Measurements from ENCODE around the gene SRSF9. TPM values are rescaled to one million over a fixed set of nuclear protein-coding genes. Genes with fewer than 3 reads are reported as not detected.

Gene SRSF9
- total RNA-seq, 2 donors from 2014 or later, result 291 to 324 TPM

GRCh38 chr12:120468821-120469449 lies 613 bp downstream of the SRSF9 start:
- H3K36me3 Mint-ChIP-seq (ENCODE audit: low read depth), result peaks cover 32% of the 10 kb centered on the region
- Histone ChIP-seq H3K4me3 (ENCODE audit: low read length) (peak overlapping the region; percentile 95), H3K9ac (ENCODE audit: extremely low read depth, low read length, poor library complexity, severe bottlenecking) (peak overlapping the region; percentile 83), H3K36me3 (ENCODE audit: control insufficient read depth, insufficient read depth, low read length) (peaks cover 37% of the 10 kb centered on the region), H3K27ac (ENCODE audit: low read depth, low read length) (peak overlapping the region; percentile 91), H3K4me1 (ENCODE audit: control insufficient read depth, insufficient read depth, low read length) (peaks cover 3% of the 10 kb centered on the region), H3K27me3 (ENCODE audit: control insufficient read depth, insufficient read depth, low read length, poor library complexity, severe bottlenecking) (no peaks in the 10 kb centered on the region), H3K9me3 (ENCODE audit: control insufficient read depth, low read length) (no peaks in the 10 kb centered on the region)
- no peak for TF ChIP-seq CTCF (conservative IDR thresholded peaks at IDR 0.05)
- peak overlapping the region; percentile 90 for H3K4me3 Mint-ChIP-seq
- H3K27me3 Mint-ChIP-seq (ENCODE audit: insufficient read depth), result no peaks in the 10 kb centered on the region
- H3K4me1 Mint-ChIP-seq, result peaks cover 21% of the 10 kb centered on the region
- peak overlapping the region; percentile 90 for H3K27ac Mint-ChIP-seq
- no peaks in the 10 kb centered on the region for H3K9me3 Mint-ChIP-seq
- WGBS, 2 experiments (ENCODE audit: insufficient coverage in 1 of 2, insufficient read length in 1 of 2), result 0 to 1% methylated on average over 23 to 53 of the region's 57 CpGs
- DNase-seq, result no peak

GRCh38 chr12:120468325-120468820 lies 1.2 kb downstream of the SRSF9 start:
- no peaks in the 10 kb centered on the region for H3K9me3 ChIP-seq (ENCODE audit: control insufficient read depth, low read length)
- peak; percentile 84 for DNase-seq
- no peaks in the 10 kb centered on the region for H3K9me3 Mint-ChIP-seq
- peak overlapping the region; percentile 90 for H3K4me3 Mint-ChIP-seq
- peaks cover 3% of the 10 kb centered on the region for H3K4me1 ChIP-seq (ENCODE audit: control insufficient read depth, insufficient read depth, low read length)
- H3K27me3 Mint-ChIP-seq (ENCODE audit: insufficient read depth), result no peaks in the 10 kb centered on the region
- WGBS, 2 experiments (ENCODE audit: insufficient coverage in 1 of 2, insufficient read length in 1 of 2), result 7 to 12% methylated on average over 14 to 23 of the region's 23 CpGs
- H3K27ac Mint-ChIP-seq, result peak overlapping the region; percentile 90
- H3K4me1 Mint-ChIP-seq, result peaks cover 21% of the 10 kb centered on the region
- H3K36me3 Mint-ChIP-seq (ENCODE audit: low read depth), result peaks cover 38% of the 10 kb centered on the region
- H3K27me3 ChIP-seq (ENCODE audit: control insufficient read depth, insufficient read depth, low read length, poor library complexity, severe bottlenecking), result no peaks in the 10 kb centered on the region
- no peak for TF ChIP-seq CTCF (conservative IDR thresholded peaks at IDR 0.05)
- peaks cover 43% of the 10 kb centered on the region for H3K36me3 ChIP-seq (ENCODE audit: control insufficient read depth, insufficient read depth, low read length)
- peak overlapping the region; percentile 95 for H3K4me3 ChIP-seq (ENCODE audit: low read length)
- peak overlapping the region; percentile 74 for H3K27ac ChIP-seq (ENCODE audit: low read depth, low read length)
- H3K9ac ChIP-seq (ENCODE audit: extremely low read depth, low read length, poor library complexity, severe bottlenecking), result peak overlapping the region; percentile 83

DNA sequence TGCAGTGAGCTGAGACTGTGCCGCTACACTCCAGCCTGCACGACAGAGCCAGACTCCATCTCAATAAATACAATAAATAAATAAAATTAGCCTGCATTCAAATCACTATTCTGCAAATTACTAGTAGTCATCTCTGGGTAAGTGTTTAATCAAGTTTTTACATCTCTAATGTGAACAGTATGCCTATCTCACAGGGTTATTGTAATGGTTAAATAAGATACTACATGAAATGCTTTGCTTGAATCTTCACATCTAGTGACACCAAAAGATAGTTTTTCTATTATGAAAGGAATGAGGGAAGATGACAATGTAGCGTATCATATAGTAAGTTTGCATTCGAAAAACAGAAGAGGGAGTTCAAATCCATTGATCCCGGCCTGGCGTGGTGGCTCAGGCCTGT lies 2.1 kb downstream of the SRSF9 start:
- H3K9ac ChIP-seq (ENCODE audit: extremely low read depth, low read length, poor library complexity, severe bottlenecking), result no peak overlapping the region
- no peaks in the 10 kb centered on the region for H3K27me3 Mint-ChIP-seq (ENCODE audit: insufficient read depth)
- 91 to 94% methylated on average over 4 to 6 of the region's 6 CpGs for WGBS, 2 experiments (ENCODE audit: insufficient coverage in 1 of 2, insufficient read length in 1 of 2)
- peaks cover 21% of the 10 kb centered on the region for H3K4me1 Mint-ChIP-seq
- H3K27ac Mint-ChIP-seq, result no peak overlapping the region
- no peaks in the 10 kb centered on the region for H3K27me3 ChIP-seq (ENCODE audit: control insufficient read depth, insufficient read depth, low read length, poor library complexity, severe bottlenecking)
- no peak overlapping the region for H3K27ac ChIP-seq (ENCODE audit: low read depth, low read length)
- peaks cover 46% of the 10 kb centered on the region for H3K36me3 Mint-ChIP-seq (ENCODE audit: low read depth)
- no peak for TF ChIP-seq CTCF (conservative IDR thresholded peaks at IDR 0.05)
- no peaks in the 10 kb centered on the region for H3K9me3 ChIP-seq (ENCODE audit: control insufficient read depth, low read length)
- H3K4me1 ChIP-seq (ENCODE audit: control insufficient read depth, insufficient read depth, low read length), result peaks cover 3% of the 10 kb centered on the region
- H3K36me3 ChIP-seq (ENCODE audit: control insufficient read depth, insufficient read depth, low read length), result peaks cover 52% of the 10 kb centered on the region
- no peak for DNase-seq
- peak overlapping the region; percentile 95 for H3K4me3 ChIP-seq (ENCODE audit: low read length)
- H3K9me3 Mint-ChIP-seq, result no peaks in the 10 kb centered on the region
- H3K4me3 Mint-ChIP-seq, result peak overlapping the region; percentile 90
